HCT116 (cell line): ENCODE measurements around the gene ELP1. TPM values are rescaled to one million over a fixed set of nuclear protein-coding genes. Genes with fewer than 3 reads are reported as not detected.

ENCODE experiments used
- ATAC-seq: fragments of 200-7000 bp; cut with Tn5 transposase; 2 replicates; pipeline ENCODE4 v1.9.1; 2020; ENCODE audit warnings: mild to moderate bottlenecking, moderate library complexity
- BruUV-seq: library from RNA; stranded (reverse); fragments of 400-500 nt; replicated peaks from 2 replicates; lab custom pipeline; 2021; lab: Mats Ljungman, UMichigan
- CTCF ChIA-PET: fragments of 300-600 bp; sonication (Branson Sonifier 250); formaldehyde crosslinking; loops from one replicate; lab custom pipeline; 2021; ENCODE audit warnings: antibody characterized with exemption; lab: Charles Lee
- POLR2A ChIA-PET: fragments of 300-600, 350-600 bp; sonication (Branson Sonifier 250); formaldehyde crosslinking; loops from one replicate; lab custom pipeline; 2021; ENCODE audit warnings: antibody characterized with exemption; lab: Charles Lee
- RAD21 ChIA-PET, 2 experiments: fragments of 300-600 bp; sonication (Branson Sonifier 250); formaldehyde crosslinking; loops; one replicate each; lab custom pipeline; 2023; ENCODE audit warnings: low total read pairs in 2 of 2; ENCODE audit not compliant: uncharacterized antibody in 2 of 2, unreplicated experiment in 2 of 2, low non-redundant PET in 1 of 2; lab: Charles Lee
- DNase-seq: peaks from one replicate; pipeline ENCODE4 v3.0.0-alpha.2; 2010; ENCODE audit warnings: low read depth, low spot score
- H2AFZ ChIP-seq: fragments of 200-600 bp; shearing (Covaris generic), sonication (generic); 2 replicates; pipeline ENCODE4 v1.6.1; 2017; ENCODE audit warnings: low read depth, mixed run types, mixed read lengths, antibody characterized with exemption, low read length; ENCODE audit not compliant: poor library complexity, severe bottlenecking
- H3K27ac ChIP-seq: 2 replicates; pipeline ENCODE4 v1.5.1; 2012; ENCODE audit warnings: low read depth, low read length
- H3K27me3 ChIP-seq: fragments of 200-600 bp; sonication (generic); 2 replicates; pipeline ENCODE4 v1.6.1; 2016; ENCODE audit warnings: mixed run types, low read length, mixed read lengths; ENCODE audit not compliant: insufficient read depth
- H3K36me3 ChIP-seq, 2 experiments: fragments of 200-500 bp in 1 of 2; fragments of 200-600 bp in 1 of 2; sonication (Bioruptor generic) in 1 of 2; sonication (generic) in 1 of 2; 2 replicates each; pipeline versions ENCODE4 v1.5.1 to v1.6.1; 2014 to 2016; ENCODE audit warnings: low read length in 2 of 2, inconsistent platforms in 1 of 2, mixed read lengths in 1 of 2, mixed run types in 1 of 2; ENCODE audit not compliant: insufficient read depth in 2 of 2, control insufficient read depth in 1 of 2
- H3K4me1 ChIP-seq, 2 experiments: fragments of 200-600 bp in 1 of 2; sonication (generic) in 1 of 2; 2 replicates each; pipeline versions ENCODE4 v1.5.1 to v1.6.1; 2012 to 2017; ENCODE audit warnings: low read length in 2 of 2, inconsistent platforms in 1 of 2, mild to moderate bottlenecking in 1 of 2, mixed read lengths in 1 of 2, mixed run types in 1 of 2, moderate library complexity in 1 of 2; ENCODE audit not compliant: insufficient read depth in 2 of 2, control insufficient read depth in 1 of 2
- H3K4me2 ChIP-seq: fragments of 200-600 bp; sonication (generic); 2 replicates; pipeline ENCODE4 v1.6.1; 2017; ENCODE audit warnings: mixed run types, low read length, mixed read lengths
- H3K4me3 ChIP-seq, 2 experiments: fragments of 200-600 bp in 1 of 2; sonication (generic) in 1 of 2; replicated peaks in 1 of 2; 2 replicates each; pipeline ENCODE4 v1.5.1; 2011 to 2016; ENCODE audit warnings: low read length in 2 of 2, control low read depth in 1 of 2, low read depth in 1 of 2, mild to moderate bottlenecking in 1 of 2, mixed read lengths in 1 of 2, mixed run types in 1 of 2
- H3K79me2 ChIP-seq: fragments of 200-600 bp; sonication (generic); 2 replicates; pipeline ENCODE4 v1.6.1; 2017; ENCODE audit warnings: mild to moderate bottlenecking, mixed run types, low read length, moderate library complexity, mixed read lengths; ENCODE audit not compliant: insufficient read depth
- H3K9ac ChIP-seq: fragments of 200-600 bp; sonication (generic); 2 replicates; pipeline ENCODE4 v1.6.1; 2016; ENCODE audit warnings: low read length, mixed read lengths
- H3K9me2 ChIP-seq: fragments of 200-600 bp; sonication (generic), shearing (Covaris generic); 2 replicates; pipeline ENCODE4 v1.6.1; 2017; ENCODE audit warnings: mixed run types, mild to moderate bottlenecking, moderate library complexity; ENCODE audit not compliant: insufficient read depth
- H3K9me3 ChIP-seq, 2 experiments: fragments of 200-500 bp in 1 of 2; fragments of 200-600 bp in 1 of 2; sonication (Bioruptor generic) in 1 of 2; sonication (generic) in 1 of 2; 2 replicates each; pipeline ENCODE4 v1.6.1; 2014 to 2017; ENCODE audit warnings: low read length in 2 of 2, mixed read lengths in 2 of 2, inconsistent platforms in 1 of 2, low read depth in 1 of 2, mild to moderate bottlenecking in 1 of 2, mixed run types in 1 of 2, moderate library complexity in 1 of 2; ENCODE audit not compliant: control insufficient read depth in 1 of 2, insufficient read depth in 1 of 2
- H4K20me1 ChIP-seq: fragments of 200-600 bp; sonication (generic), shearing (Covaris generic); 2 replicates; pipeline ENCODE4 v1.6.1; 2017; ENCODE audit warnings: mixed run types, mild to moderate bottlenecking, moderate library complexity; ENCODE audit not compliant: insufficient read depth
- CBX3 ChIP-seq: IDR thresholded peaks from 2 replicates; pipeline ENCODE4 v1.6.1; 2012; ENCODE audit warnings: low read depth
- RAD21 ChIP-seq: IDR thresholded peaks from 2 replicates; pipeline ENCODE4 v1.6.1; 2012; ENCODE audit warnings: low read depth, mild to moderate bottlenecking
- TCF7L2 ChIP-seq: IDR thresholded peaks from 2 replicates; pipeline ENCODE4 v1.7.0; 2011; ENCODE audit warnings: borderline replicate concordance, inconsistent platforms; ENCODE audit not compliant: insufficient read depth, insufficient read length; ENCODE audit errors: extremely low read depth
- ZNF274 ChIP-seq: fragments of 200-500 bp; sonication (Bioruptor generic); IDR thresholded peaks from 2 replicates; pipeline ENCODE4 v1.6.1; 2014; ENCODE audit warnings: mild to moderate bottlenecking, low read depth, low read length, inconsistent platforms
- intact Hi-C: fragments of 100-400 bp; cut with micrococcal nuclease; formaldehyde crosslinking; loops from 2 replicates; pipeline ENCODE4 v1.10.0; 2022
- total RNA-seq: library from RNA; stranded (reverse); gene quantifications from one replicate; pipeline ENCODE4 v1.2.1, GENCODE V29; 2021; ENCODE audit not compliant: unreplicated experiment
- TF ChIP-seq, protein P1 (sequence below), 3 experiments: fragments of 200-600 bp in 1 of 3; sonication (generic) in 1 of 3; IDR thresholded peaks in 2 of 3; conservative IDR thresholded peaks in 1 of 3; 2 replicates each; pipeline ENCODE4 v1.5.1; 2012 to 2017; ENCODE audit warnings: low read depth in 2 of 3, low read length in 2 of 3, antibody characterized with exemption in 1 of 3, borderline replicate concordance in 1 of 3, control low read depth in 1 of 3, mild to moderate bottlenecking in 1 of 3, mixed read lengths in 1 of 3, mixed run types in 1 of 3, moderate library complexity in 1 of 3; ENCODE audit not compliant: insufficient read depth in 1 of 3

The ELP1 gene
- total RNA-seq, 1 experiment from 2014 or later = 28.8 TPM

GRCh38 chr9:108953983-108954574 is 20.2 kb upstream of the ELP1 start:
- DNase-seq = peak; percentile 37
- intact Hi-C loops = loop anchor here (5.0 kb wide), 1 partner anchor 1303 kb away; the partner anchor contains the start of gene TXN
- no peaks in the 10 kb centered on the region for H3K9me2 ChIP-seq
- no peak for ATAC-seq
- H3K4me2 ChIP-seq = no peak overlapping the region
- no peaks in the 10 kb centered on the region for H3K27me3 ChIP-seq
- no peak overlapping the region for H2AFZ ChIP-seq
- TF ChIP-seq RAD21 = peak; percentile 57
- TF ChIP-seq, protein P1, sequence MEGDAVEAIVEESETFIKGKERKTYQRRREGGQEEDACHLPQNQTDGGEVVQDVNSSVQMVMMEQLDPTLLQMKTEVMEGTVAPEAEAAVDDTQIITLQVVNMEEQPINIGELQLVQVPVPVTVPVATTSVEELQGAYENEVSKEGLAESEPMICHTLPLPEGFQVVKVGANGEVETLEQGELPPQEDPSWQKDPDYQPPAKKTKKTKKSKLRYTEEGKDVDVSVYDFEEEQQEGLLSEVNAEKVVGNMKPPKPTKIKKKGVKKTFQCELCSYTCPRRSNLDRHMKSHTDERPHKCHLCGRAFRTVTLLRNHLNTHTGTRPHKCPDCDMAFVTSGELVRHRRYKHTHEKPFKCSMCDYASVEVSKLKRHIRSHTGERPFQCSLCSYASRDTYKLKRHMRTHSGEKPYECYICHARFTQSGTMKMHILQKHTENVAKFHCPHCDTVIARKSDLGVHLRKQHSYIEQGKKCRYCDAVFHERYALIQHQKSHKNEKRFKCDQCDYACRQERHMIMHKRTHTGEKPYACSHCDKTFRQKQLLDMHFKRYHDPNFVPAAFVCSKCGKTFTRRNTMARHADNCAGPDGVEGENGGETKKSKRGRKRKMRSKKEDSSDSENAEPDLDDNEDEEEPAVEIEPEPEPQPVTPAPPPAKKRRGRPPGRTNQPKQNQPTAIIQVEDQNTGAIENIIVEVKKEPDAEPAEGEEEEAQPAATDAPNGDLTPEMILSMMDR (IDR thresholded peaks at IDR 0.05 in 2 of 3, conservative IDR thresholded peaks at IDR 0.05 in 1 of 3; ENCODE audit: borderline replicate concordance in 1 of 3, insufficient read depth in 1 of 3, low read depth in 2 of 3, low read length in 2 of 3) = peak; percentile 33 to 62 (median 58); a peak in 5 of 6 replicates
- no peak for TF ChIP-seq CBX3
- TF ChIP-seq, all 23 proteins: peak for 2
- Histone ChIP-seq H3K9ac (no peak overlapping the region), H3K27ac (no peak overlapping the region), H4K20me1 (no peaks in the 10 kb centered on the region), H3K4me1 (no peaks in the 10 kb centered on the region), H3K9me3 (no peaks in the 10 kb centered on the region), H3K36me3 (peaks cover 0 to 5% of the 10 kb centered on the region in 2 experiments; a peak in 1 of 4 replicates), H3K4me3 (no peak overlapping the region), H3K79me2 (no peaks in the 10 kb centered on the region; the same call in 1 of the 2 replicates)
- ChIA-PET CTCF (interaction anchor here (0.6 to 1.9 kb wide), 20 partner anchors 8 to 391 kb away, joined by 3 to 11 read pairs (median 4); no protein-coding TSS in a partner anchor), RAD21 (interaction anchor here in 1 of 2 experiments (0.7 kb wide), 1 partner anchor 55 kb away, joined by 4 read pairs; no protein-coding TSS in a partner anchor), POLR2A (no interaction called here)
- BruUV-seq = no TSS peak

DNA sequence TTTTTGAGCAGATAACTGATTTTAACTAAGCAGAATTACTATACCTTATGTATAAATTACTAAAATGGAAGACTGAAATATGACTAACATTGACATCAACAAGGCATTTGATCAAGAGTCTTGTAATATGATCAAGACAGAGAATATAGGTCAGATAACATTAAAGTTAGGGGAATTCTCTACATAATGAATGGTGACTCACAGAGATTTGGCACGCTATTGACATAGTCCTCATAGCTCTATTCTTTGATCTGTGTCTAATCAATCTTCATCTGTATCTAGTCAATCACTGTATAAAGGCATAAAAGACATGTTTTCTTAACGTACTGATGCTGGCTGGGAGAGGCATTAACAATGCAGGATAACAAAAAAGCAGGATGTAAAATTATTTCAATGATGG is 17.7 kb upstream of the ELP1 start:
- Histone ChIP-seq H3K9me2 (no peaks in the 10 kb centered on the region), H3K27ac (no peak overlapping the region), H3K36me3 (peaks cover 0 to 8% of the 10 kb centered on the region in 2 experiments; a peak in 1 of 4 replicates), H3K79me2 (no peaks in the 10 kb centered on the region; the same call in 1 of the 2 replicates), H3K9ac (no peak overlapping the region), H3K4me3 (no peak overlapping the region), H3K4me2 (no peak overlapping the region), H3K9me3 (no peaks in the 10 kb centered on the region), H3K4me1 (no peaks in the 10 kb centered on the region), H4K20me1 (no peaks in the 10 kb centered on the region), H3K27me3 (no peaks in the 10 kb centered on the region), H2AFZ (no peak overlapping the region)
- intact Hi-C loops = loop anchor here (5.0 kb wide), 1 partner anchor 1306 kb away; the partner anchor contains the start of gene TXN
- ChIA-PET CTCF (no interaction called here), RAD21 (no interaction called here), POLR2A (no interaction called here)
- DNase-seq (no peak), ATAC-seq (no peak)
- no peak for TF ChIP-seq ZNF274
- peak; percentile 69 for TF ChIP-seq TCF7L2
- no TSS peak for BruUV-seq
